GM12878 (cell line): ENCODE measurements around the gene COX10. TPM values are rescaled to one million over a fixed set of nuclear protein-coding genes. Genes with fewer than 3 reads are reported as not detected.
A peak's percentile ranks its signal among the peaks of the same experiment; 100 is the strongest.

Experiments used
- ATAC-seq: fragments of 200-7000 bp; cut with Tn5 transposase; 3 replicates; pipeline ENCODE4 v1.9.1; 2020; ENCODE audit warnings: mild to moderate bottlenecking, moderate library complexity
- BruUV-seq: library from RNA; stranded (reverse); fragments of 400-500 nt; replicated peaks from 2 replicates; lab custom pipeline; 2021; lab: Mats Ljungman, UMichigan
- CTCF ChIA-PET: fragments of 300-600 bp; sonication (Branson Sonifier 250); formaldehyde crosslinking; extraction: SDS; loops from one replicate; lab custom pipeline; 2021; ENCODE audit warnings: inconsistent platforms; lab: Yijun Ruan, JAX
- POLR2A ChIA-PET: fragments of 350-600 bp; formaldehyde crosslinking; extraction: SDS; loops from one replicate; lab custom pipeline; 2021; ENCODE audit warnings: inconsistent platforms; lab: Charles Lee
- RAD21 ChIA-PET: fragments of 300-600 bp; sonication (Branson Sonifier 250); formaldehyde crosslinking; loops from one replicate; lab custom pipeline; 2023; ENCODE audit warnings: antibody characterized with exemption; ENCODE audit not compliant: unreplicated experiment; lab: Charles Lee
- SMC1A ChIA-PET: fragments of 300-600 bp; sonication (Branson Sonifier 250); formaldehyde crosslinking; loops from one replicate; lab custom pipeline; 2023; ENCODE audit not compliant: unreplicated experiment, uncharacterized antibody; lab: Charles Lee
- DNase-seq: peaks from one replicate; pipeline ENCODE4 v3.0.0-alpha.2; 2011; ENCODE audit warnings: low read depth, low spot score
- FAIRE-seq: peaks from 3 replicates; lab custom pipeline; 2011; peaks lifted over from hg19 to GRCh38; lab: Jason Lieb, UNC
- H2AFZ ChIP-seq: 2 replicates; pipeline ENCODE4 v1.6.0; 2011; ENCODE audit warnings: low read depth, low read length, control low read depth; ENCODE audit not compliant: control insufficient read depth
- H3K27ac ChIP-seq: 2 replicates; pipeline ENCODE4 v1.5.1; 2011; ENCODE audit warnings: control low read depth; ENCODE audit not compliant: control insufficient read depth, insufficient read depth
- H3K27me3 ChIP-seq, 2 experiments: replicated peaks in 1 of 2; 2 replicates each; pipeline versions ENCODE4 v1.6.0 to v1.6.1; 2011; ENCODE audit warnings: low read length in 1 of 2; ENCODE audit not compliant: control insufficient read depth in 2 of 2, insufficient read depth in 2 of 2
- H3K36me3 ChIP-seq, 2 experiments: 2 replicates each; pipeline ENCODE4 v1.5.1; 2011; ENCODE audit warnings: low read length in 1 of 2; ENCODE audit not compliant: control insufficient read depth in 2 of 2, insufficient read depth in 2 of 2
- H3K4me1 ChIP-seq: 2 replicates; pipeline ENCODE4 v1.6.1; 2011; ENCODE audit warnings: mild to moderate bottlenecking, low read length, moderate library complexity, mixed read lengths; ENCODE audit not compliant: control insufficient read depth, insufficient read depth
- H3K4me2 ChIP-seq: 2 replicates; pipeline ENCODE4 v1.6.0; 2011; ENCODE audit warnings: control low read depth; ENCODE audit not compliant: control insufficient read depth, insufficient read depth
- H3K4me3 ChIP-seq: fragments of 200-600 bp; sonication (generic); 2 replicates; pipeline ENCODE4 v1.5.1; 2016
- H3K79me2 ChIP-seq: 2 replicates; pipeline ENCODE4 v1.6.0; 2011; ENCODE audit warnings: low read length; ENCODE audit not compliant: control insufficient read depth, insufficient read depth
- H3K9ac ChIP-seq: 2 replicates; pipeline ENCODE4 v1.8.0; 2011; ENCODE audit warnings: low read length, control low read depth, mixed read lengths; ENCODE audit not compliant: control insufficient read depth, insufficient read depth
- H3K9me3 ChIP-seq: replicated peaks from 3 replicates; pipeline ENCODE4 v1.5.1; 2011; ENCODE audit warnings: mild to moderate bottlenecking, low read length; ENCODE audit not compliant: control insufficient read depth, insufficient read depth
- H4K20me1 ChIP-seq: 2 replicates; pipeline ENCODE4 v1.6.0; 2011; ENCODE audit not compliant: control insufficient read depth, insufficient read depth
- BCLAF1 ChIP-seq: fragments of 450-650 bp; IDR thresholded peaks from 2 replicates; pipeline ENCODE4 v1.6.1; 2017; ENCODE audit warnings: antibody characterized with exemption, mild to moderate bottlenecking, moderate library complexity
- NFXL1 ChIP-seq: fragments of 450-650 bp; IDR thresholded peaks from 2 replicates; pipeline ENCODE4 v1.6.1; 2017; ENCODE audit warnings: antibody characterized with exemption, mild to moderate bottlenecking, borderline replicate concordance
- PKNOX1 ChIP-seq: fragments of 450-650 bp; IDR thresholded peaks from 2 replicates; pipeline ENCODE4 v1.6.1; 2016; ENCODE audit warnings: mild to moderate bottlenecking
- WGBS: methylation state at CpG from one replicate; pipeline ENCODE4 v1.1.6; 2016; ENCODE audit warnings: low lambda C conversion rate; ENCODE audit not compliant: insufficient replicate concordance, insufficient coverage; ENCODE audit errors: missing lambda C conversion rate; 5-methylcytosine and 5-hydroxymethylcytosine counted together
- in situ Hi-C: fragments of 300-500 bp; cut with MboI; formaldehyde crosslinking; loops from 9 replicates; pipeline ENCODE4 v1.14.3; 2018; ENCODE audit warnings: mixed read lengths
- intact Hi-C: fragments of 100-400 bp; cut with micrococcal nuclease; formaldehyde crosslinking; loops from one replicate; pipeline ENCODE4 v1.14.2; 2022; ENCODE audit not compliant: unreplicated experiment
- polyA plus RNA-seq, 11 experiments: library from polyadenylated mRNA; depleted of rRNA in 4 of 11; unstranded in 6 of 11; stranded (reverse) in 5 of 11; fragments of >200 nt; fragmentation: Nextera tagmentation in 4 of 11; fragmentation: Illumina TruSeq in 1 of 11; extraction: Ambion mirVana in 4 of 11; extraction: Trizol in 1 of 11; gene quantifications; 1 replicate in 1 of 11; 2 replicates in 10 of 11; pipeline versions ENCODE4 v1.2.1 to v1.2.3, GENCODE V29; 2011 to 2016; ENCODE audit warnings: inconsistent platforms in 2 of 11, missing spikeins in 2 of 11, low read depth in 1 of 11
- total RNA-seq, 4 experiments: library from RNA; depleted of rRNA in 3 of 4; stranded (reverse); fragments of >200 nt in 3 of 4; fragmentation: Illumina TruSeq in 1 of 4; extraction: Trizol in 1 of 4; gene quantifications; 2 replicates each; pipeline versions ENCODE4 v1.2.1 to v1.2.3, GENCODE V29; 2013 to 2021

The COX10 gene
- total and polyA plus RNA-seq, 10 of the 15 experiments (the other 5 are each of a cell fraction or from before 2014, with no cell fraction given) = 9.6 to 29.4 (median 21.3) TPM

- TF ChIP-seq BCLAF1 = no peak
Measured at GRCh38 chr17:14058051-14058450, 11.3 kb upstream of the COX10 start (continued).

GRCh38 chr17:14060706-14061105 lies 8.6 kb upstream of the COX10 start:
- Histone ChIP-seq H3K9me3 (no peaks in the 10 kb centered on the region; the same call in 2 of the 3 replicates), H3K79me2 (no peaks in the 10 kb centered on the region), H3K4me1 (no peaks in the 10 kb centered on the region), H3K27ac (no peak overlapping the region), H3K4me3 (no peak overlapping the region), H4K20me1 (no peaks in the 10 kb centered on the region), H3K9ac (no peak overlapping the region), H2AFZ (no peak overlapping the region), H3K27me3 (no peaks in the 10 kb centered on the region), H3K36me3 (no peaks in the 10 kb centered on the region), H3K4me2 (no peak overlapping the region)
- BruUV-seq = no TSS peak
- ATAC-seq = no peak
- TF ChIP-seq NFXL1 = no peak
- TF ChIP-seq PKNOX1 = peak; percentile 40; the same call in 1 of the 2 replicates
- FAIRE-seq = no peak
- RAD21 ChIA-PET = no interaction called here
- intact Hi-C loops (no loop called here), in situ Hi-C loops (loop anchor here (5.0 kb wide), 1 partner anchor 52 kb away; no protein-coding TSS in a partner anchor)
- SMC1A ChIA-PET = interaction anchor here (2.2 kb wide), 1 partner anchor 16 kb away, joined by 5 read pairs; no protein-coding TSS in a partner anchor
- CTCF ChIA-PET = no interaction called here
- DNase-seq = no peak
- WGBS = 100% methylated on average over 1 of the region's 1 CpG
- POLR2A ChIA-PET = no interaction called here
